B cell (primary cell): ENCODE results near the gene GRIK3.

Source experiments
- CTCF ChIP-seq: fragments of 200-600 bp; IDR thresholded peaks from one replicate; pipeline ENCODE4 v1.8.0; 2022; ENCODE audit warnings: antibody characterized with exemption, mild to moderate bottlenecking
- EZH2 ChIP-seq: IDR thresholded peaks from 2 replicates; pipeline ENCODE4 v1.6.1; 2012; ENCODE audit warnings: borderline replicate concordance, low read depth, mild to moderate bottlenecking, moderate library complexity, low read length; ENCODE audit not compliant: insufficient read depth, poor library complexity, severe bottlenecking

GRCh38 chr1:36934061-36934460 is 100.3 kb downstream of the GRIK3 start:
- TF ChIP-seq CTCF = no peak
- no peak for TF ChIP-seq EZH2
